IPS DF 4.7 (cell line): ENCODE data around the gene LMNTD2.

Experiments
- DNase-seq: peaks from one replicate; pipeline ENCODE4 v3.0.0-alpha.2; 2013; ENCODE audit warnings: low spot score; ENCODE audit errors: extremely low read depth

Gene LMNTD2

GRCh38 chr11:567629-568292, 7.2 kb upstream of the LMNTD2 start:
- DNase-seq = no peak

DNA sequence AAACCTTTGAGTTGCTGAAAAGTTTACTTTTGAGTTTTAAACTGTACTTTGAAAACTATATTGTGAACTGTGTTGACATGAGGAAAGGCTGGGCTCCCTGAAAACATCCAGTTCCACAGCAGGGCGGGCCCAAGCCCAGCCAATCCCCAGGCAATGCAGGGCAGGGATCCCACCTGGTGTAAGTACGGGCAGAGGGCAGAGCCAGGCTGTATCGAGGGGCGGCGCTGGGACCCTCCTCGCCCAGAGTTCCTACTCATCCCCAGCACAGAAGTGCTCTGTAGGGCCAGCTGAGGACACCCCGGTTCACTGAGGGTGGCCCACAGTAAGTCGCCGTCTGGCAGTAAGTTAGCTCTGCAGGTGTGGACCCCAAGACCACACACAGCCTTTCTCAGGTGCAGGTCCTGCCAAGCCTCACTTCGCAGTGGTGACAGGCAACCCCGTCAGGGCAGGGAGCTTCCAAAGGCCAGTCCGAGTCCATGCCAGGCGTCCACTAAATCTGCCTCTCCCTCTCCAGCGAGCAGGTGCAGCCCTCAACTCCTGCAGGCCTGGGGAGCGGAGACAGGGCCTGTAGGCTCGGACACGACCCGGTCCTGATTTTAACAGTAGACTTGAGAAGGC, 6.6 kb upstream of the LMNTD2 start:
- no peak for DNase-seq

DNA sequence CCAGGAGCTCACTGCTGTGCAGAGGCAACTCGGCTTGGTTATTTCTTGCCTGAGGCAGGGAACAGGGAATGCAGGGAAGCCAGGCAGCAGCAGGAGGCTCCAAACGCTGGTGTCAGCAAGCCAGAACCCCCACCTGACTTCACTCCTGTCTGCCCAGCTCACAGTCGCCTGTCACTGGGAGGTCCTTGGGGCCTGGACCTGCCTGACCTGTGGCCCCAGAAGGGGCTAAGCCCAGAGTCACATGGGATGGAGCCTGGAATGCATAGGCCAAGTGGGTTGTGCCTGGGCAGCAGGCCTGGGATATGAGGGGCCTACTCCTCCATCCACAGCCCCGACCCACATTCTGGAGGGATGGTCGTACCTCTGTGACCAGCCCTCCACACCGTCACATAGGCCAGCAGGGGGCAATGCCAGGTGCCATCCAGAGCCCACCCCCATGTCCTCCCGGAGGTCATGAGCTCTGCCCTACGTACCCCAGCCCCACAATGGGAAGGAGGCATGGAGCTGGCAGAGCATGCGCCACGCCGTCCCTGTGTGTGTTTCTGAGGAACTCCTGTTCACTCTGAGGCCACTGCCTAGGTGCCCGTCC, 5.5 kb upstream of the LMNTD2 start:
- DNase-seq = no peak

- no peak for DNase-seq
These were observed 3.5 kb upstream of the LMNTD2 start for GRCh38 chr11:563812-564578.

DNA sequence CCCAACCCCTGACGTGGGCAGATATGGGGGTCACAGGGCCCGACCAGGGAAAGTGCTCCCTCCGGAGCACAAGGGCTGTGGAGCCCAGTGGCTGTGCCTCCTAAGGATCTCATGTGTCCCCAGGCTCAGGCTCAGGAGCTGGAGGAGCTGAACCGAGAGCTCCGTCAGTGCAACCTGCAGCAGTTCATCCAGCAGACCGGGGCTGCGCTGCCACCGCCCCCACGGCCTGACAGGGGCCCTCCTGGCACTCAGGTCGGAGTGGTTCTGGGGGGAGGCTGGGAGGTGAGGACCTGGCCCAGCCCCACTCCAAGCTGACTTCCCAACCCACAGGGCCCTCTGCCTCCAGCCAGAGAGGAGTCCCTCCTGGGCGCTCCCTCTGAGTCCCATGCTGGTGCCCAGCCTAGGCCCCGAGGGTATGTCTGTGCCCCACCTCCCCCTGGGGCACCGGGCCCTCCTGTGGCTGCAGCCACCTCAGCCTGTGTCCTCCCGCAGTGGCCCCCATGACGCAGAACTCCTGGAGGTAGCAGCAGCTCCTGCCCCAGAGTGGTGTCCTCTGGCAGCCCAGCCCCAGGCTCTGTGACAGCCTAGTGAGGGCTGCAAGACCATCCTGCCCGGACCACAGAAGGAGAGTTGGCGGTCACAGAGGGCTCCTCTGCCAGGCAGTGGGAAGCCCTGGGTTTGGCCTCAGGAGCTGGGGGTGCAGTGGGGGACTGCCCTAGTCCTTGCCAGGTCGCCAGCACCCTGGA, 2.7 kb upstream of the LMNTD2 start:
- no peak for DNase-seq

DNA sequence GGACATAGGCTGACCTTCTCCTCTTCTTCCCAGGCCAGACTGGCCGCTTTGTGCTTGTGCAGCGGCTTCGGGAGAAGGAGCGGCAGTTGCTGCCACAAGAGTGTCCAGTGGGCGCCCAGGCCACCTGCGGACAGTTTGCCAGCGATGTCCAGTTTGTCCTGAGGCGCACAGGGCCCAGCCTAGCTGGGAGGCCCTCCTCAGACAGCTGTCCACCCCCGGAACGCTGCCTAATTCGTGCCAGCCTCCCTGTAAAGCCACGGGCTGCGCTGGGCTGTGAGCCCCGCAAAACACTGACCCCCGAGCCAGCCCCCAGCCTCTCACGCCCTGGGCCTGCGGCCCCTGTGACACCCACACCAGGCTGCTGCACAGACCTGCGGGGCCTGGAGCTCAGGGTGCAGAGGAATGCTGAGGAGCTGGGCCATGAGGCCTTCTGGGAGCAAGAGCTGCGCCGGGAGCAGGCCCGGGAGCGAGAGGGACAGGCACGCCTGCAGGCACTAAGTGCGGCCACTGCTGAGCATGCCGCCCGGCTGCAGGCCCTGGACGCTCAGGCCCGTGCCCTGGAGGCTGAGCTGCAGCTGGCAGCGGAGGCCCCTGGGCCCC, 1.6 kb upstream of the LMNTD2 start:
- DNase-seq = no peak

GRCh38 chr11:561148-562003, 838 bp upstream of the LMNTD2 start:
- no peak for DNase-seq

DNA sequence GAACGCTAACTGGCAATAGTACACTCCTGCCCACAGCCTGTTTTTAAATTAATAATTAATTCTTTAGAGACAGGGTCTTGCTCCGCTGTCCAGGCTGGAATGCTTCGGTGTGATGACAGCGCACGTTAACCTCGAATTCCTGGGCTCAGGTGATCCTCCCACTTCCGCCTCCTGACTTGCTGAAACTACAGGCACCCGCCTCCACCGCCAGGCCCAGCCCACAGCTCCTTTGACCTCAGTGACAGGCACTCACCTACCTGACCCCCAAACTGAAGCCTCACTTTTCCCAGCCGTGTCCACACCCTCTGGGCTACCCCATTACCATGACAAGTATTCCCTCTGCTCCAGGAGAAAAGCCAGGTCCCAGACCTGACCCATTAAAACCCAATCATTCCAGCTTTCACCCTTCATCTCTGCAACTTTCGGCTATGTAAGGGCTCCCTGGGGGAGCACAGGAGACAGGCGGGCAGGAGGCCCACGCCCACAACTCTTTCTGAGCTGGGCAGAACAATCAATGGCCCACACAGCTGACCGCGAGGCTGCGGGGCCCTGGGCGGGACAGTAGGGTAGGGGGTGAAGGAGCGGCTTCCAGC, 730 bp downstream of the LMNTD2 start:
- no peak for DNase-seq

- DNase-seq = no peak
These were observed 1.4 kb downstream of the LMNTD2 start for GRCh38 chr11:559020-559620.

DNA sequence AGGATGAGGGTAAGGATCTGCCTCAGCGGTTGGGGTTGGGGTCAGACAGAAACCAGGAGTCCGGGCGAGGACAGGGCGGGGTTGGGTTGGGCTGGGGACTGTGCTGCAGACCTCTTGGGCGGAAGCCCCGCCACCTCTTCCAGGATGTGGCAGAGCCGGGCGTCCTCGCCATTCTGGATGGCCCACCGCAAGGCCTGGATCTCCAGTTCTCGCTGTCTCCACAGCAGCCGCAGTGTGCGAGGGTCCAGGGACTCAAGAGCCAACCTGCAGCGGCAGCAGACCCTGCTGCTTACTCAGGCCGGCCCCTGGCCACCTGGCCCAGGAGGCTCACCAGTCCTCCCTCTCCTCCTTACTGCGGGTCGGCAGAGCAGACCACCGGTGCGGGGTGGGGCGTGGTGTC, 2.0 kb downstream of the LMNTD2 start:
- DNase-seq = no peak

GRCh38 chr11:557328-558132, 3.0 kb downstream of the LMNTD2 start:
- no peak for DNase-seq

- DNase-seq = no peak
These were observed 3.8 kb downstream of the LMNTD2 start for GRCh38 chr11:556662-557256.

GRCh38 chr11:555780-556661, 4.5 kb downstream of the LMNTD2 start:
- DNase-seq = no peak

- no peak for DNase-seq
These were observed 5.2 kb downstream of the LMNTD2 start for GRCh38 chr11:555227-555779.

DNA sequence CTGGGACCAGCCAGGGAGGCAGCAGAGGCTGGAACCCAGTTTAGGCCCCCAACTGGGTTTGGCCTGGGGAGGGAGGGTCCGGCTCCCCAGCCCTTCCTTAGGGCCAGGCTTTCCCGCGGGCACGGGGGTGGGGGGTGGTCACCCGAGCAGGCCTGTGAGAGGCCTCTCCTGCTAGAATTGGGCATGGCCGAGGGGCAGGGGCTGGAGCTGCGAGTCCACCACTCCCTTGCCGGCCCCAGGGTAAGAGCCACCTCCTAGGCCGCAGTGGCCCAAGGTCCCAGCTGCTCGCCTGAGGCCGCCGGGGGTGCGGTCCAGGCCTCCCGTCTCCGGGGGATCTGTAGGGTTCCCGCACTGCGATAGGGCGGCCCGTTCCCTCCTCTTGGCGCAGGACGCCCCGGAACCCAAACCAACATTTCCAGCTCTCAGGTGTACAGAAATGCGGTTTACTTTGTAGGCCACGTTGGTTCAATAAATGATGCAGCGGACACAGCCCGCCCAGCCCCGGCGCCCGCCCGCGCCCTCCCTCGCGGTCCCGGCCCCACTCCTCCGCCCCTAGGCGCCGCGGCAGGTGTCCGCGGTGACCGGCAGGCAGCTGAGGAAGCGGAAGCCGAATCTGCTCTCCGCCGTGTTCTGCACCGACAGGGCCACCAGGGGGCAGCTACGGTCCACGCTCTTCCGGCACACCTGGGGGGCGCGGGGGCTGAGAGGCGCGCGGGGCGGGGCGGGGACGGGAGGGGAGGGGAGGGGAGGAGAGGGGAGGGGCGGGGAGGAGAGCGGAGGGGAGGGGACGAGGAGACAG, 5.9 kb downstream of the LMNTD2 start:
- DNase-seq = no peak

DNA sequence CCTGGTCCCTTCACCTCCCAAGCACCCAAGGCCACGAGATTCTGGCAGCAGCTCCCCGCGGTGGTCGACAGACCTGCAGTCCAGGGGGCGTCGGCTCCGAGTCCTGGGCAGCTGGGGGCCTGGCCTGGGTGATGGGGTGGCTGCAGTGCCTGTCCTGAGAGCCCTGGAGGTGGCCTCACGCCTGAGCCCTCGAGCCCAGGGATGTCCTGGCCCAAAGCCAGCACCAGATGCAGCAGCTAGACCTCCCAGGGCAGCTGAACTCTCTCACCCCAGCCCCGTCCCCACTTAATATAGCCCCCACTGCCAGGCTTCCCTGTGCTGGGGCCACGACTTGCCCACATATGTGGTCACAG, 6.6 kb downstream of the LMNTD2 start:
- no peak for DNase-seq
